Nucleus accumbens (tissue), 56 donors: ENCODE measurements around the gene ADARB2.

Experiments
- DNase-seq, 56 donors: peaks; one replicate each; lab custom pipeline; 2025; lab: John Stamatoyannopoulos, UW

Gene ADARB2

GRCh38 chr10:1646332-1646731 lies 91.0 kb downstream of the ADARB2 start:
- DNase-seq = no peak

- no peak for DNase-seq
Observed at GRCh38 chr10:1645896-1646295, 91.4 kb downstream of the ADARB2 start.

DNA sequence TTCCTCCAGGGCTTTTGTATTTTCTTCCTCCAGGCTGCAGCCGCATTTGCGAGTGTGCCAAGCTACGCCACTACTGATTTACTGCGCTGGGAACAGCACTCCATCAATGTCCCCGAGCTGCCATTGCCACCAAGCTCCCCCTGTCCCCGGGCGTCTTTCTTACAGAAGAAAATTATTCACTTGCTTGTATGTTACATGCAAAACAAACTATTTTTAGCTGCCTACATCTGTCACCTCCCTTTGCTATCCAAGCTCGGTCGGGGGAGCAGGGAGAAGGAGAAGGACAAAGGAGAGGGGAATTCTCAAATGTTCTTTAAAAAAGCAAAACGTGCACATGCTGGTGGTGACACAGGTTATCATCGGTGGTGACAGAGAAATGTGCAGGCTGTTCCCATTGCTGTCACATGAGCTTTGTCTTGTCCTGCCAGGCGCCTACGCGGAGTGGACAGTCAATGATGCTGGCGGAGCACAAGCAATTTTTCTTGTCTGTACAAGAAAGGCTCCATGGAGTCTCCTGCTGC lies 93.1 kb downstream of the ADARB2 start:
- no peak for DNase-seq

GRCh38 chr10:1643908-1644179 lies 93.5 kb downstream of the ADARB2 start:
- DNase-seq = no peak

GRCh38 chr10:1643161-1643907 lies 94.0 kb downstream of the ADARB2 start:
- no peak for DNase-seq

DNA sequence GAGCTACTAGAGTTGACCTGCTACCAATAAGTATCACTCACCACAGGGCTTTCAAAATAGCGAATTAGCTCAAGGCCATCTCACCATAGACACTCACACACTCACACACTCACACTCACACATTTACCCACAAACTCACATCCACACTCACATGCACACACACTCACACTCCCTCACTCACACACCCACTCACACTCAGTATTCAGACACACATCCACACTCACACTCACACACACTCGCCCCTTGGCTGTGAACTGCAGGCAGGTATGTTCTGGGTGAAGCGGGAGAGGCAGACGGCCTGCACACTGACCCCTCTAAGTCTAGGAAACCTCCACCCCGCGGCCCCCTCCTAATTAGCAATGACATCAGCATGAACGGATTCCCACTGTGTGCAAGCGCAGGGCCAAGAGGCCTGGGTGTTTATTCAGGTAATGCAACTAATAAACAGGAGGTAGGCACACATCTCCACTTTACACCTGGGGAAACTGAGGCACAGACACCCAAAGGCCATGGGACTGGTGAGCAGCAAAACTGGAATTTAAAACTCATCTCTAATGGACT lies 94.6 kb downstream of the ADARB2 start:
- DNase-seq = no peak

DNA sequence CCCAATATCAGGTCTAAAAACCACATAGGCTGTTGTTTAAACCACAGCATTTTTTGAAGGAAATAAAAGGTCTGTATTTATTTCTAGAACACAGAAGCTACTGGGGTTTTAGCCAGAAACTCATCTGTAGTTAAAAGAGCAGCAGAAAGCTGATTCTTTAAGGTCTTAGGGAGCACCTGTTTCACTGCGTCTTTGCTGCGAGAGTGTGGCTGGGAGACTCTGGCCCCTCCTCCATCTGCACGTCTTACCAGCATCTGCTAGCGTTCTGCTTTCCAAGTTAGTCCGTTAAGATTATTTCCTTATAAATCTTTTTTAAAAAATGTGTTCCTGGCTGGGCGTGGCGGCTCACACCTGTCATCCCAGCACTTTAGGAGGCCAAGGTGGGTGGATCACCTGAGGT lies 95.9 kb downstream of the ADARB2 start:
- DNase-seq = no peak

DNA sequence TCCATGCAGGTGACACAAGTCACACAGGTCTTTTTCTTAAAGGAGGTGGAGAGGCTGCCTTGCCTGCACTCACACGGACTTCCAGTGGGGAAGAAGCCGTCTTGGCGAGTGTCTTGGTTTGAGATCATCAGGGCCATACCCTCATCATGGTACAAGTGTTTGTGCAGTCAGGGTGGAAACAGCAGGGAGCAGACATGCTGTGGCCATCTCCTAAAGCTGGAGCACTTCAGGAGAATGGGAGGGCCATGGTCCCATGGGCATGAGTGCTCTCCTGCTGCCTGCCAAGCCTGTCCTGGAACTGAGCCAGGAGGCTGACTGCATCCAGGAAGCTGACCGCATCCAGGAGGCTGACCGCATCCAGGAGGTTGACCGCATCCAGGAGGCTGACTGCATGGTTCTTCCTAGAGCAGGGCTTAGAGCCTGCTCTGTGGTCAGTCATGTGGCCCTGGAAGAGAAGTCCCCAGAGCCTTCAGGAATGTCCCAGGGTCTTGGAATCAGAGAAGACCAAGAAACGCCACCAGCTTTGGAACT lies 98.4 kb downstream of the ADARB2 start:
- DNase-seq = peak in 1 of 56 donors; percentile 57

- DNase-seq = no peak
Observed at GRCh38 chr10:1635340-1635739, 102.0 kb downstream of the ADARB2 start.

- no peak for DNase-seq
Observed at GRCh38 chr10:1634239-1634638, 103.1 kb downstream of the ADARB2 start.

DNA sequence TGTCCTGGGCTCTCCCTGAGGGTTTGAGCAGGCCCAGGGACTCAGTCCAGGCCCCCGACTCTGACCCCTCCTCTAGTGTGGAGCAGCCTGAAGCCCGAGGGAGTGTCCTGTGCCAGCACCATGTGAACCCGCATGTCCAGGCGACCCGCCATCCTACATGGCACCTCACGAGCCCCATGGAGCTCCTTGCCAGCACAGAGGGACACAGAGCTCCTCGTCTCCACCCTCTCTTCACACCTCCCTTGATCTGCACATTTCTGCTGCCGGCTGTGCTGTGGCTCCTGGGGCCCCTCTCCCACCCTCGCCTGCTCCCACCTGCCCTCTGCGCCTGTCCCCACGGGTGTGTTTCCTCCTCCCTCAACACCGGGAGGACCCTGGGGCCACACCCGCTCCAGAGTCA lies 103.5 kb downstream of the ADARB2 start:
- no peak for DNase-seq

DNA sequence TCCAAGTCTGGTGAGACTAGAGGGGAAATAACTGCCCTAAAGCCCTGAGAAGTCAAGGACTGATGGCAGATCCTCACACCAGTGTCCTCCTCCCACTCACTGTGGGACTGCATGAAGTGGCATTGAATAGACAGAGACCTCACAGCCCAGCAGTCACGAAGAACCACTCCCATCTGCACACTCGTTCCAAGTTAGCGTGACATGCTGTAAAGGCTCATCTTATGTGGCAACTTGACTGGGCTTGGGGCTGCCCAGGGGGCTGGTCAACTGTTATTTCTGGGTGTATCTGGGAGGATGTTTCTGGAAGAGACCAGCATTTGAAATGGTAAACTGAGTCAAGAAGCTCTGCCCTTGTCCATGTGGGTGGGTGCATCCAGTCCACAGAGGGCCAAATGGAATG lies 104.7 kb downstream of the ADARB2 start:
- no peak for DNase-seq

DNA sequence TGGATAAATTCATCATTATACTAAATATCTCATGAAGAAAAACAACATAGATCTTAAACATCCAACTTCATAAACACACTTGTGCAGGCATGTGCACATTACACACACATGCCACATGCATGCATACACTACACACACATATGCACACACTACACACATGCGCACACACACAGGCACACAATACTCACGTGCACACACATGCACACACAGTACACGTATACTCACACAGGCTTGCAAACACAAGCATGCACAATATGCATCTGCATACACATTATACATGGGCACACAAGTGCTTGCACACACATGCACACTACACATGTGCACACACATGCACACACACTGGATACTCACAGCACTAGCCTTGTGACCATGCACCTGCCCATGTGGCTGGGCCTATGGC lies 105.2 kb downstream of the ADARB2 start:
- no peak for DNase-seq

DNA sequence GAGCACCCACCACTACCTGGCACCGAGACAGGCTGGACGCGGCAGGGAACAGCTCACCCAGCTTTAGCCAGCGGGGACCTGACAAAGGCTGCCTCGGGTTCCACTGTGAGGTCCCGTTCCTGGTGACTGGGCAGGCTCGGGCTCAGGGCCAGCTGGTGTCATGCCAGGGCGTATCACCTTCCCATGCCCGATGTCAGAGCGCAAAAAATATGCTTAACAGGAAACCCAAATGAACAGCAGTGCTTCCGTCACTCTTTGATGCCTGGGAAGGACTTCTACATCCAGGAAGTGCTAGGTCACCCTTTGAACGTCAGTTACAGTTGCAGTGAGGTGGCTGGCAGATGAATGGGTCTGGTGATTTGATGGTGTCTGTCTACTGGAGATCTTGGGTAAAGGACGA lies 106.0 kb downstream of the ADARB2 start:
- DNase-seq = no peak

- no peak for DNase-seq
Observed at GRCh38 chr10:1630304-1630703, 107.0 kb downstream of the ADARB2 start.

GRCh38 chr10:1629326-1630198 lies 107.8 kb downstream of the ADARB2 start:
- no peak for DNase-seq

- no peak for DNase-seq
Observed at GRCh38 chr10:1628757-1629156, 108.6 kb downstream of the ADARB2 start.

DNA sequence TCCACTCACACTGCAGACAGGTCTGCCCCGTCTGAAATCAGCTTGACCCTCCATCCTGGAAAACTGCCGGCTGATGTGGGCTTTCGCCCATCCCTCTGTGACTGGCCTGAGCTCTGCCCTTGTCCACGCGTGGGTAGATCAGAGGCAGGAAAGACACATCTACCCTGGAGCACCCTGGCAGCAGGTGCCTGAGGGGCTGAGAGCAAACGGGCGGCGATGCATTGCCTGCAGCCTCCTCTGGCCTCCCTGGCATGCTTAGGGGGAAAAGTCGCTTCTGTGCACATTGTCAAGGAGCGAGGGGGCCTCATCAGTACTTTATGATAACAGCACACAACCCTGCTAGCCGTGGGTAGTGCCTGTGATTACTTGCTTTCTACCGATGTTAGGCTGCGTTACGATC lies 109.4 kb downstream of the ADARB2 start:
- no peak for DNase-seq

DNA sequence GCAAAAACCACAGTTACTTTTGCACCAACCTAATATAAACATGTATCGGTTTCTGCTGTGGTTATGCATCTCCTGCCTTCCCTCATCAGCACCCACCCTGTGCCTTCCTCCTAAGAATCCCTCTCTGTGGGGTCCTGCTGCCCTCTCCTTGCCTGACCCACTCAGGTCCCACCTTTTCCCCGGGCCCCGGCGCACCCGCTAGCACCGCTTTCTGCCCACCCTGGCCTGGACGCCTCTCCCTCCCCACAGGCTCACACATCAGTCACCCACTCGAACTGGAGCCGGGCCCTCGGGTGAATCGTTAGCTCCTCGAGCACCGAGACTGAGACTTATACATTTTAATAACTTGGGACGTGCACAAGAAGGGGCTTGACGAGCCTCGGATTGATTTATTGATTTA lies 110.5 kb downstream of the ADARB2 start:
- DNase-seq = no peak

GRCh38 chr10:1626410-1626809 lies 110.9 kb downstream of the ADARB2 start:
- DNase-seq = no peak

GRCh38 chr10:1625731-1626130 lies 111.6 kb downstream of the ADARB2 start:
- no peak for DNase-seq
